ENCODE data around the gene BCO2. TPM values are rescaled to one million over a fixed set of nuclear protein-coding genes. Genes with fewer than 3 reads are reported as not detected.
"Not testable (repeated sequence)": the region's sequence is repeated elsewhere in the genome, so short reads cannot be mapped to it uniquely, and the experiment has no call there.

Gene BCO2
- total RNA-seq, 2 donors from 2014 or later, result 3.2 to 9.1 TPM

GRCh38 chr11:112196519-112197087, 21.3 kb downstream of the BCO2 start:
- Histone ChIP-seq H3K9me3 (no peaks in the 10 kb centered on the region), H3K27me3 (replicated peaks; ENCODE audit: insufficient read depth) (no peaks in the 10 kb centered on the region), H3K27ac (no peak overlapping the region), H3K4me1 (replicated peaks) (no peaks in the 10 kb centered on the region), H3K36me3 (no peaks in the 10 kb centered on the region), H3K4me3 (no peak overlapping the region)
- TF ChIP-seq CTCF (IDR thresholded peaks at IDR 0.05) (no peak), POLR2A (IDR thresholded peaks at IDR 0.05) (no peak), POLR2AphosphoS5 (IDR thresholded peaks at IDR 0.05) (no peak)
- DNase-seq (ENCODE audit: low spot score), result no peak
- WGBS, result 91% methylated on average over 2 of the region's 2 CpGs
- intact Hi-C loops (cut with DNase I), result no loop called here

- intact Hi-C loops (cut with DNase I); H3K9me3 ChIP-seq; H3K27ac ChIP-seq; H3K4me3 ChIP-seq; H3K27me3 ChIP-seq (replicated peaks; ENCODE audit: insufficient read depth); H3K36me3 ChIP-seq; H3K4me1 ChIP-seq (replicated peaks); DNase-seq (ENCODE audit: low spot score): not testable (repeated sequence)
- WGBS, result 88% methylated on average over 4 of the region's 4 CpGs
Observed at GRCh38 chr11:112199101-112199500, 23.8 kb downstream of the BCO2 start.

GRCh38 chr11:112200252-112200651, 24.9 kb downstream of the BCO2 start:
- H3K9me3 ChIP-seq, result no peaks in the 10 kb centered on the region
- DNase-seq (ENCODE audit: low spot score), result no peak
- WGBS, result 18% methylated on average over 2 of the region's 2 CpGs
- no peak overlapping the region for H3K27ac ChIP-seq
- no peaks in the 10 kb centered on the region for H3K36me3 ChIP-seq
- TF ChIP-seq POLR2A (IDR thresholded peaks at IDR 0.05), result no peak
- TF ChIP-seq CTCF (IDR thresholded peaks at IDR 0.05), result no peak
- no peak for TF ChIP-seq POLR2AphosphoS5 (IDR thresholded peaks at IDR 0.05)
- no peak overlapping the region for H3K4me3 ChIP-seq
- H3K4me1 ChIP-seq (replicated peaks), result no peaks in the 10 kb centered on the region
- H3K27me3 ChIP-seq (replicated peaks; ENCODE audit: insufficient read depth), result no peaks in the 10 kb centered on the region
- intact Hi-C loops (cut with DNase I), result no loop called here

GRCh38 chr11:112206071-112206470, 30.8 kb downstream of the BCO2 start:
- WGBS, result 96% methylated on average over 23 of the region's 23 CpGs
- Histone ChIP-seq H3K27me3 (replicated peaks; ENCODE audit: insufficient read depth) (no peaks in the 10 kb centered on the region), H3K36me3 (no peaks in the 10 kb centered on the region), H3K9me3 (no peaks in the 10 kb centered on the region), H3K4me3 (no peak overlapping the region), H3K27ac (no peak overlapping the region), H3K4me1 (replicated peaks) (no peaks in the 10 kb centered on the region)
- TF ChIP-seq POLR2AphosphoS5 (IDR thresholded peaks at IDR 0.05), result no peak
- no peak for TF ChIP-seq POLR2A (IDR thresholded peaks at IDR 0.05)
- TF ChIP-seq CTCF (IDR thresholded peaks at IDR 0.05), result no peak
- intact Hi-C loops (cut with DNase I), result no loop called here
- DNase-seq (ENCODE audit: low spot score), result no peak

- no peak for TF ChIP-seq POLR2A (IDR thresholded peaks at IDR 0.05)
- no peak for TF ChIP-seq POLR2AphosphoS5 (IDR thresholded peaks at IDR 0.05)
- no peak for TF ChIP-seq CTCF (IDR thresholded peaks at IDR 0.05)
- intact Hi-C loops (cut with DNase I), result no loop called here
- H3K9me3 ChIP-seq, result no peaks in the 10 kb centered on the region
- no peaks in the 10 kb centered on the region for H3K4me1 ChIP-seq (replicated peaks)
- H3K36me3 ChIP-seq, result no peaks in the 10 kb centered on the region
- no peaks in the 10 kb centered on the region for H3K27me3 ChIP-seq (replicated peaks; ENCODE audit: insufficient read depth)
- WGBS, result 83% methylated on average over 1 of the region's 1 CpG
- no peak for DNase-seq (ENCODE audit: low spot score)
- H3K27ac ChIP-seq, result no peak overlapping the region
- H3K4me3 ChIP-seq, result no peak overlapping the region
Observed at GRCh38 chr11:112210890-112211289, 35.6 kb downstream of the BCO2 start.

Measured in prostate gland (tissue), 2 donors.